ENCODE data around the gene WASF2. TPM values are rescaled to one million over a fixed set of nuclear protein-coding genes. Genes with fewer than 3 reads are reported as not detected.

WASF2 gene, protein sequence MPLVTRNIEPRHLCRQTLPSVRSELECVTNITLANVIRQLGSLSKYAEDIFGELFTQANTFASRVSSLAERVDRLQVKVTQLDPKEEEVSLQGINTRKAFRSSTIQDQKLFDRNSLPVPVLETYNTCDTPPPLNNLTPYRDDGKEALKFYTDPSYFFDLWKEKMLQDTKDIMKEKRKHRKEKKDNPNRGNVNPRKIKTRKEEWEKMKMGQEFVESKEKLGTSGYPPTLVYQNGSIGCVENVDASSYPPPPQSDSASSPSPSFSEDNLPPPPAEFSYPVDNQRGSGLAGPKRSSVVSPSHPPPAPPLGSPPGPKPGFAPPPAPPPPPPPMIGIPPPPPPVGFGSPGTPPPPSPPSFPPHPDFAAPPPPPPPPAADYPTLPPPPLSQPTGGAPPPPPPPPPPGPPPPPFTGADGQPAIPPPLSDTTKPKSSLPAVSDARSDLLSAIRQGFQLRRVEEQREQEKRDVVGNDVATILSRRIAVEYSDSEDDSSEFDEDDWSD
- total RNA-seq = 10 to 100 TPM; 12.0 to 15.0 TPM

DNA sequence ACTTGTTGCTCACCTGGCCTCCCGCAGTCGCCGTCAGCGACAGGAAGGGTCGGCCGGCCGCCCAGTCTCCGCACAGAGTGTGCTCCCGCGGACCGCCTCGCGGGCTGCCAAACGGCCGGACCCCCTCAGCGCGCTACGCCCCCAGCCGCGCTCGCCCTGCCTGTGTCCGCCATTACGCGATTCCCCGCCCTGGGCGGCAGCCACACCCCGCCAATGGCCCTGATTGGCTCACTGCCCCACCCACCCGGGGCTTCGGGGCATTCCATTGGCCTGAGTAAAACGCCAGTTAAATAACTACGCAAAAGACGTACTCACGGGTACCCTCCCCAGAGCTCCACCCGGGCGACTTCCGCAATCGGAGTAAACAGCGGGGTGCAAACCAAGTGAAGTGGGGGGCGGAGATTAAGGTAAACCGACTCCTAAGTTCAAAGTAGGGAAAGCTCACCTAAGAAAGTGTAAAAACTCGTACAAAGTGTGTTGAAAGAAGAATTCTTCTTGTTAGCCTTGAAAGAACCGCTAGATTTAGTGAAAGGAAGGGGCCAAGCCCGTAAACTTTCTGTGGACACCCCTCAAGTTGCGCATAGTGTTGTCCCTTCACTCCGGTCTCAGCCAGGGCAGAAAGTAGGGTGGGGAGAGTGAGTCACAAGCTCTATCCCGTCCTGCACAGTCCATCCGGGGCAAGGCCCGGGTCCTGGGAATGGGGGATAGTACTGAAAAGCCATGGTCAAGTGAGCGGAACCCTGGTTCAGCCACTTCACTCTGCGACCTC lies at the start of gene WASF2:
TSS of gene WASF2 (minus strand) at position 195 of the 769 bp plus-strand sequence. CDS start 61,277 bp downstream, outside the sequence.

DNA sequence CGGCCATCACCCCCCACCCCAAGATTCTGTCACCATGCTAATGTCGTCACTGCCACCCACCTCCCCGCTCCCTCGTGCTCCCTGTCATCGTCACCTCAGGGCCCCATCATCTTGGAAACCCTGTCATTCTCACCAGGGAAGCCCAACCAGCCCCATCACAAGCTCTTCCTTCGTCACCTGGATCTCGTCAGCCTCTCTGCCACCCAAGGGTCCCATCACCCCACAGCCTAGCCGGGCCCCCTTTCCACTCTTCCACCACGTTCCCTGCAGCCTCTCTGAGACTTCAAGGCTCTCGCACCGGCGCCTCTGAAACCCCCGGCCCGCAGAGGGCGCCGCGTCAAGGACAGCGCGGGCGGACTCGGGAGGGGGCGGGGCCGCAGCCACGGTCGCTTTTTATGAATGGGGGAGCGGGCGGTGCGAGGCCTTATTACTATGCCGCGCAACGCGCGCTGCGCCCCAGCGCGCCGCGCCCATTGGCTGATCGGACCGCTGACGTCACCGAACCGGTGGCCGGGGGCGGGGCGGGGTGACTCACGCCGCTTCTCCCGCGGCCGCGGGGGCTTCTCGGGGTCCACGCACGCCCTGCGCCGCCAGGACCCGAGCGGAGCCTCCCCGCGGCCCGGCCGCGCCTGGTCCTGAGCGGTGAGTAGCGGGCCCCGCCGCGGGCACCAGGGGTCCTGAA lies 97.7 kb downstream of the WASF2 start, which contains the start of gene GPR3:
TSS of gene GPR3 (plus strand) at position 527 of the 682 bp plus-strand sequence. CDS start 1,177 bp downstream, outside the sequence.

DNA sequence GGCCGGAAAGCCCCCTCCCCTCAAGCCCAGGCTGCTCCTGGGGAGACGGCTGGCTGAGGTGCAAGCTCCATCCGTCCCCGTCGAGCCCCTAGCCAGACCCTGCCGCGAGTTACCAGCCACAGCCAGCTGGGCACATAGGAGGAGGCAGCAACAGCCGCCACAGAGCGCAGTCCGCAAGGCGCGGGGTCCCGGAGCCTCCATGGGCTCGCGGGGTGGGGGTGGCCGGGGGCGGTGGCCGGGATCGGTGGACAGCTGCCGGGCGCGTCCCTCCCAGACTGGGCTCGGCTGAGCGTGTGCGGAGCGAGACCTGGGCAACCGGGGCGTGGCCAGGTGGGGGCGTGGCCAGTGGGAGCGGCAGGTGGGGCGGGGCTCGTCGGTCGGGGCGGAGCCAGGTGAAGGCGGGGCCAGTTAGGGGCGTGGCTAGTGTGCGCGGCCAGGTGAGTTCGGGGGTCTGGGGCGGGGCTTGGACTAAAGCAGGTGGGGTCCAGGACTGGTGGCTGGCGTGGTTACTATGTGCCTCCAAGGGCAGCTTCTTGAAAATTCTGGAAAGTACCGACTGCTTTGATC lies 106.8 kb downstream of the WASF2 start, which contains the start of gene CD164L2:
TSS of gene CD164L2 (minus strand) at position 295 of the 567 bp plus-strand sequence. CDS start at position 201, 94 bp downstream.

DNA sequence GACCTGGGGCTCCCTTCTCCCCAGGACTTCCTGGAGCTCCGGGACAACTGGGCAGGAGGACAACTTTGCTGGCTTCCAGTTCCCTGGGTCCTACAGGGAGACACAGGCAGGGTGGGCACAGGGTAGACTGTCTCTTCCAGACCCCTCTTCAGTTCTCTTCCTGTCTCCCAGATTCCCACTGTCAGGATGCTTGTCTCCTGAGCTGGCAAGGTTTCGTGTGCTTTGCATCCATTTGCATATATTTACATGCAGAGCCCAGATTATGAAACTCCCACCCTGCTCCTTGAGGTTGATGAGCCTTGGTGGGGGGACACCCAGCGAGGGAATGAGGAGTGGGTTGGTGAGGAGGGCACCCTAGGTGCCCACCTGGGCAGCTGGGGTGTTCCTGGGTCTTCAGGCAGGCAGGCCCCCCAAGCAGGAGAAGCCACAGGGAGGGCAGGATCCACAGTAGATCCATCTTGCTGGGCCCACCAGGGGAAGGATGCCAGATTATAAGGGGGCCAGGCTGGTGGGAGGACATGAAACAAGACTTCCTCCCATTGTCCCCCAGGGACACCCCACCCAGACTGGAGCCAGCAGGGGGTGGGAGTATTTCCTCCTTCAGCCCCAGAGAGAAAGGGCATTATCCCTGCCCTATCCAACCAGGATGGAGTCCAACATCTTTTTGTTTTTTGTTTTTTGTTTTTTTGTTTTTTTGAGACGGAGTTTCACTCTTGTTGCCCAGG lies 115.4 kb downstream of the WASF2 start, which contains the start of gene FCN3:
TSS of gene FCN3 (minus strand) at position 463 of the 725 bp plus-strand sequence. CDS start at position 457, 6 bp downstream.

DNA sequence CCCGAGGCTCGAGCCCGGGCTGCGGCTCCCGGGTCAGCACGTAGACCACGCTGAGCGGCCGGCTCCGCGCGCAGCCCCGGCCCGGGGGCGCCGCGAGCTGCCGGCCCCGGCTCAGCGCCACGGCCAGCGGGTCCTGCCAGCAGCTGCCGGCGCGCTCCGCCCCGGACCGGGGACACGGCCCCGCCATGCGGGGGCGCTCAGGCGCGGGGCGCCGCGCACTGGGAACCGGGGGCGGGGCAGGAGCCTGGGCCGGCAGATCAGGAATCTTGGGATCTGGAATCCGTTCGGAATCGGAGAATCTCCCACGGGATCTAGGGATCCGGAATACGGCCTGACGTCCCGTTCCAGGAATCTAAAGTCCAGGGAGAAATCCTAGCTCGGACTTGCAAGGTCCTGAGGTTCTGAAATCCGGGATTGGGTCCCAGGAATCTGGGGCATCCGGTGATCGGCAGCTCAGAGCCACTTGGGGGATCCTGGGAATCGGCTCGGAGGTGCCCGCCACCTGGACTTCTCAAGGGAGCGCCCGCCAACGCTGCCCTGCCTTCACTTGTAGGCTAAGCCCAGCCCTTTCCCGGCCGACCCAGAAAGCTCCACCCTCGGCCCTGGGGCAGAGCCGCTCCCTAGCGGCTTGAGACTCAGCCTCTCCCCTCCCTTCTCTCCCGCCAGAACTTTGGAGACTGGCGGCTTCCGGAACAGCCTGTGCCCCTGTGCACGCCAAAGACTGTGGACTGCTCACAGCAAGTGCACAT lies 123.4 kb downstream of the WASF2 start, which contains the start of gene MAP3K6:
TSS of gene MAP3K6 (minus strand) at position 551 of the 749 bp plus-strand sequence. CDS start at position 187, 364 bp downstream.

Other genes starting within 250 kb of the WASF2 start
- 10 to 100 TPM; 30.3 to 35.1 TPM for gene TMEM222, start 168.0 kb downstream of the WASF2 start, total RNA-seq
- under 1 TPM in 1 of 2 donors, not detected in 1; 0.34 TPM for gene SYTL1, start 148.1 kb downstream of the WASF2 start, total RNA-seq
- gene MAP3K6, start 123.2 kb downstream of the WASF2 start, total RNA-seq = 10 to 100 TPM; 24.8 to 25.6 TPM
- not detected for gene FCN3, start 115.3 kb downstream of the WASF2 start, total RNA-seq
- gene CD164L2, start 106.8 kb downstream of the WASF2 start, total RNA-seq = not detected
- 1 to 10 TPM in 1 of 2 donors, under 1 TPM in 1; 0.34 to 2.0 TPM for gene GPR3, start 97.5 kb downstream of the WASF2 start, total RNA-seq
- gene AHDC1, start 114.0 kb upstream of the WASF2 start, total RNA-seq = 10 to 100 TPM in 1 of 2 donors, 1 to 10 TPM in 1; 8.3 to 10.3 TPM
- under 1 TPM in 1 of 2 donors, not detected in 1; 0.33 TPM for gene FGR, start 145.0 kb upstream of the WASF2 start, total RNA-seq
- 1,000 to 10,000 TPM; 1,453 to 4,818 TPM for gene IFI6, start 182.0 kb upstream of the WASF2 start, total RNA-seq
- 10 to 100 TPM; 28.6 to 43.7 TPM for gene FAM76A, start 235.8 kb upstream of the WASF2 start, total RNA-seq

Measured in melanocyte of skin (primary cell).